GM21447 (cell line): ENCODE results near the gene NGFR.
"Not testable (repeated sequence)": the region's sequence is repeated elsewhere in the genome, so short reads cannot be mapped to it uniquely, and the experiment has no call there.

ENCODE experiments used
- ATAC-seq: cut with Tn5 transposase; IDR thresholded peaks from one replicate; pipeline ENCODE4 v1.9.1; 2021; ENCODE audit not compliant: unreplicated experiment

NGFR gene

DNA sequence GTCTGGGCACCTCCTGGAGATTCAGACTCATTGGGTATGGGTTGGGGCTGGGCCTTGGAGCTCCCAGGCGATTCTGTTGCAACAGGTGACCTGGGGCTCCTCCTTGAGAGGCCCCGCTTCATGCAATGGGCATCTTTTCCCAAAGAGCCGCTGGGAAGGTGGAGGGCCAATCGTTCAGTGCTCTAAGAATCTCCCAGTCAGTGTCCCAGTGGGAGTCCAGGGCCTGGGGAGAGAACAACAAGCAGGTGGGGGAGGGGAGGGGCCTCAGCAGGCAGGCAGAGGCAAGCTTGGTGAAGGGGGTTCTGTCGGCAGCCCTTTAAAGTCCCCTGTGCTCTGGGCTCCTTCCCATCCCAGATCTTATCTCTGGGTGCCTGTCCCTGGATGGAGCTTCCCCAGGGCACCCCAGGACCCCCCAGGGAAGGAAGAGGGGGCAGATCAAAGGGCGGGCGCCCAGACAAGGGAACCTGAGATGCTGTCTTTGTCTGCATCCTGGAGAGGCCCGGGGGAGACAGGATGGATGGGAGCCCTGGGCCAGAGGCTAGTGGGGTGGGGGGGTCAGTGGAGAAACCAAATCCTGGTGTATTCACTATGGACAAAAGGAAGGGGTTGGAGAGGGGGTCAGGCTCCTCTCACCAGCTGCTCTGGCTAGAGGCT, 50.0 kb downstream of the NGFR start:
- ATAC-seq: no peak

DNA sequence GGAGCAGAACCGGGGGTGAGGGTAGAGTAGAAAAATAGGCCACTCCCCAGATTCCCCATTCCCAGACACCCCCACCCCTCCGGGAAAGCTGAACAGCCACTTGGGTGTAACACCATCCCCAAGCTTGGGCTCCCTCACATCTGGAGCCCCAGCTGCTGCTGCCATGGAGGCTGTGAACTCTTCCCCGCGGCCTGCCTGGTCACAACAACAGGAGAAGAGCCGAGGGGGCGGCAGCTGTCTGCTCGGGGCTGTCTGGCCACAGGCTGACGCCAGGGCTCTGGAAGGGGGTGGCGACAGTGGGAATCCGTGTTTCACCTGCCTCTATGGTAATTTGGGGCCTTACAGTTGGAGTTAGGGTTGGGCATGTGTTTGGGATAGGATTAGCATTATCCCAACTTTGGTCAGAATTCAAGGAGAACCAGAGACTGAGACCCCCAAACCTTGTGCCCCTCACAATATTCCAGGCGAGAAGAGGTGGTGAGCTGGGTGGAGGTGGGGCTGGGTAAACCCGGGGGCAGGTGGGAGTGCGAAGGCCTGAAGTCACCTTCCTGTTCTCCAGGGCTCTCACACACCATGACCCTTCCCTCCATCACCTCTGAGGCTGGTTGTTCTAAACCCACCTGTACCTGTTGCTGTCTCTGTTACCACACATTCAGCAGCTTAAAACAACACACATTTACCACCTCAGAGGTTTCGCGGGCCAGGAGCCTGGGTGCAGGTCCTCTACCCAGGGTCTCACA, 50.9 kb downstream of the NGFR start:
- ATAC-seq: no peak

DNA sequence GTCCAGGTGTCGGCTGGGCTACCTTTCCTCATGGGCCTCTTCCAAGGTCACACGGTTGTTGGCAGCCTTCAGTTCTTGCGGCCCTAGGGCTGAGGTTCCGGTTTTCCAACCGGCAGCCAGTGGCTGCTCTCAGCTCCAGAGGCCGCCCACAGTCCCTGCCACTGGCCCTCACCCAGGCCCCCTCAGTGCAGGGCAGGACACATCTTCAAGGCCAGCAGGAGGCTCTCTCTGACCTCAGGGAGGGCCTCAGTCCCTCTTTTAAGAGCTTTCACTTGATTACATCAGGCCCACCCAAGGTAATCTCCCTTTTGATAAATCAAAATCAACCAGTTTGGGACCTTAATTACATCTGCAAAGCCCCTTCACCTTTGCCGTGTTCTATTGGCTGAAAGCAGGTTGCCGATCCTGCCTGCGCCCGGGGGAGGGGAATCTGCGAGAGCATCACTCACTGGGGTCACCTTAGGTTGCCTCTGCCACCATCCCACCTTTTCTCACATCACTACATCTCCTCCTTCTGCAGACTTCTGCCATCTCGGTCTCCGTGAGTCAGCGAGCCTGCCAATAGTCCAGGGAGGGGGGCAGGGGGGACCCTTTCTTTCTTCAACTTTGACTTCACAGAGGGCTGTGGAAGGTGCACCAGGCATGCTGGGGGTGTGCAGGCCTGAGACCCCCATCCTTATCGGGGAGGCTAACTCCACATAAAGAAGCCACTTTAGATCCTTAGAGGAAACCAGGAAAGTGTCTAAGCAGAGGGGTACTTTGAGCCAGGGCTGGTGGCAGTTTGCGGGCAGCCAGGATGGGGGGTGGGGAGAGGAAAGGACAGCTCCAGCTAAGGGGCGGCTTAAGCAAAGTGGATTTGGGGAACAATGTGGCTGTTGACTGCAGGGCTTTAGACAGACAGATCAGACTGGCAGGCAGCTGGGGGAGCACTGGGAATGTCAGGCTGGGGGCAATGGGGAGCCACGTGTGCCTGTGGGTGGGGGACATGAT, 51.7 kb downstream of the NGFR start:
- no peak for ATAC-seq

DNA sequence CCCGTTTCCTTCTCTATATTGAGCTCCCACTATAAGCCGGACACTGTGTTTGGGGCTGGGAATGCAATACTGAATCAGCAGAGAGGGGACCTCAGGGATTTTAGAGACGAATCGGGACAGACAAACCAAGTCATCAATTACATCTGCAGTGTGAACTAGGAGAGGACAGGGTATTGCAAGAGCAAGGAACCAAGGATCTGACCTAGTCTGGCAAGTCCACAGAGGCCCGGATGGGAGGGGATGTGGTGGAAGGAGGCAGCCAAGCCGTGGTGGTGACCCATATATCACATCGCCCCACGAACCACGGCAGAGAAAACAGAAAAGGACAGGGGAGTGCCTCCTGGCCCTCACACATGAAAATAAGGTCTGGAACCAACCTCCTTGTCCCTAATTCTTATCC, 52.5 kb downstream of the NGFR start:
- no peak for ATAC-seq

DNA sequence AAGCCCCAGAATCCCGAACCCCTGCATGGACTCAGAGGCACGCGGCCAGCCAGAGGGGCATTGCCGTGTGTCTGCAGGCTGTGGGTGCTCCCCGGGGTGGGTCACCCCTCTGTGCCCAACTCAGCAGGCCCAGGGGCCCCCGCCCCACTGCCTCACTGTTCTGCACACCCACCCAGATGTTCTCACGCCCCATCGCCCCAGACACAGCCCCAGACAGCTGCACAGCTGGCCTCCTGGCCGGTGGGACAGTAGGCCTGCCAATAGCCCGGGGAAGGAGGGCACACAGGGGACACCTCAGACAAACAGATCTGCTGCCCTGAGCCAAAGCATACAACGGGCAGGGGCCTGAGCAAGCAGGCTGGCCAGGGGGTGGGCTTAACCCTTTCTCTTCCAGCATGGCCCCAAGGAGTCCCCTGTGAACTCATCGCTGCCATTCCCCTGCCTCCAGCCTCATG, 53.0 kb downstream of the NGFR start:
- no peak for ATAC-seq

DNA sequence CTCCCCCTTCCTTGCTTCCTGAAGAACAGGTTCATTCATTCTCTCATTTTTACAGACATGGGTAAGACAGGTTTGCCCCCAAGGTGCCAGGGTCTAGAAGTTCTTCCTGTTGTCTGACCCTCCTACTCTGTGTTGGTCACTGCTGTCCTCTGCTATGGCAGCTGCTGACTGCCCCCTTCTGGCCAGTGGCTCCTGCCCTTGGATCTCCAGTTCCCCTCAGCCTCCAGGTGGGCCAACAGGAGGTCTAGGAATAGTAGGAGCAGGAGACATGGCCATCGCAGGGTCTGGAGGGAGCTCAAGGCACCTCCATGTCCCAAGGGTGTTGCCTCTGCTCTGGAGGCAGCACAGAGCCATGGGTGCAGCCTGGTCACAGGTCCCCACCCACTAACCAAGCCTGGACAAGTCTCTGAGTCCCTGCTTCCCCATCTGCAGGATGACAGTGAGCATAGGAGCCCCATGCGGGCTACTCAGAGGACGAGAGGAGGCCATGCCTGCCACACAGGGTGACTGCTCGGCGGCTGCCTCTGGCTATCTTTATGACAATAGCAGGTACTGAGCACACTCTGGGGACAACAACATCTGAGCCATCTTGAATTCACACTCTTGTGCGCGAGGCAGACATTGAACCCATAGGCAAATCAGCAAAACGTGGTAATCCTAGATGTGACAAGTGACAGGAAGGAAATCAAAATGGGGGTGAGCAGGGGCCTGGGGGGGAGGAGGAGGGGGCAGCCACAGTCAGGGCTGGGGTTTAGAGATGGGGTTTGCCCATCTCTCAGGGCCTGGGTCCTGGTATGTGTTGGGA, 53.6 kb downstream of the NGFR start:
- ATAC-seq: no peak

DNA sequence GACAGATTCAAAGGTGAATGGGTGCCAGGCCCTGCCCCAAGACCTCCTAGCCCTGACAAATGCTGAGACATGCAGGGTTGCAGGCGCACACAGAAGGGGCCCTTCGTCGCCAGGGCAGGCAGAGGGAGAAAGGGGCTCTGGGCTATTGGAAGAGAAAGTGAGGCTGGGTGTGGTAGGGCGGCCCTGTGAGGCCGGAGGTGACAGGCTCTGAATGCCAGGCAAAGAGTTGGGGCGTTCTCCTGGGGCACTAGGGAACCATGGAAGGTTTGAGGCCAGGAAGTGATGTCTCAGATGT, 54.2 kb downstream of the NGFR start:
- no peak for ATAC-seq

DNA sequence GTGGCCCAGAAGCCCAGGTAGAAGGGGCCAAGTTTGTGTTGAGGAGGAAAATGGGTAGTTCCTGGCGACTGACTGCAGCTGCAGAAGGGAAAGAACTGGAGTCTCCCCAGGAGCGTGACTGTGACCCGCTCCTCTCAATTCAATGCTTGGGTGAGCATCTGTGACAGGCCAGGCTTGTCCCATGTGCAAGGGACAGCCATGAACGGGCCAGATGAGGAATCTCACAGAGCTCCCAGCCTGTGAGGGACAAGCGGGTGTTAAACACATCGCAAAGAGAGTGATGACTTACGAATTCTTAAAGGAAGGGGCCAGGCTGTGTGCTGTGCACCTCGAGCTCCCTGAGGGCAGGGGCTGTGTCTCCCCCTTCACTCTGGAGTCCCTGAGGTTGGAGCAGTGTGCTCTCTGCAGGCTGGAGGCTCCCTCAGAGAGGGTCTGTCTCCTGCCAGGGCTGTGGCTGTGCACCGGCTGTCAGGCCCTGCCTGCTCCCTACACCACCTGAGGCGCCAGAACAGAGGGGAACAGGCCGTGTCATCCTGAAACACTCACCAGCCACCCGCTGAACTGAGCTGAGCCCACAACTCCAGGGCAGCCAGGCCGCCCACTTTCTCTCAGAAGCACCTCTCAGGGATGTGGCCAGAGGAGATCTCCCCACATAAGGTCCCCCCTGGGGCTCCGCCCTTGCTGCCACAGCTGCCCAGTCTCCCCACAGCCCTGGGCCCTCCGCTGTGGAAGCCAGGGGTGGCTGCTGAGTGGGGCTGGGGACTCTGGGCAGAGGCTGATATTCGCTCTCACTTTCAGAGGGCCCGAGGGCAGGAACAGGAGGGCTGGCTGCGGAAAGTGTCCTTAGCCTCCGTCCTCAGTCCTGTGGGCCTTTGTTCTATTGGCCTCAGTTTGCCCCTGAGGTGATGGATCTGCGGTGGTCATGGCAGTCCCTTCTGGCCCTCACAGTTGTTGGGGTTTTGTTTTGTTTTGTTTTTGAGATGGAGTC, 54.9 kb downstream of the NGFR start:
- no peak for ATAC-seq

DNA sequence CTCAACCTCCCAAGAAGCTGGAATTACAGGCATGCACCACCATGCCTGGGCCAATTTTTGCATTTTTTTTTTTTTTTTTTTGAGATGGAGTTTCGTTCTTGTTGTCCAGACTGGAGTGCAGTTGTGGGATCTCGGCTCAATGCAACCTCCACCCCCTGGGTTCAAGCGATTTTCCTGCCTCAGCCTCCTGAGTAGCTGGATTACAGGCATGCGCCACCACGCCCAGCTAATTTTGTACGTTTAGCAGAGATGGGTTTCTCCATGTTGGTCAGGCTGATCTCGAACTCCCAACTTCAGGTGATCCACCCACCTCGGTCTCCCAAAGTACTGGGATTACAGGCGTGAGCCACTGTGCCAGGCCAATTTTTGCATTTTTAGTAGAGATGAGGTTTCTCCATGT, 55.7 kb downstream of the NGFR start:
- not testable (repeated sequence) for ATAC-seq

DNA sequence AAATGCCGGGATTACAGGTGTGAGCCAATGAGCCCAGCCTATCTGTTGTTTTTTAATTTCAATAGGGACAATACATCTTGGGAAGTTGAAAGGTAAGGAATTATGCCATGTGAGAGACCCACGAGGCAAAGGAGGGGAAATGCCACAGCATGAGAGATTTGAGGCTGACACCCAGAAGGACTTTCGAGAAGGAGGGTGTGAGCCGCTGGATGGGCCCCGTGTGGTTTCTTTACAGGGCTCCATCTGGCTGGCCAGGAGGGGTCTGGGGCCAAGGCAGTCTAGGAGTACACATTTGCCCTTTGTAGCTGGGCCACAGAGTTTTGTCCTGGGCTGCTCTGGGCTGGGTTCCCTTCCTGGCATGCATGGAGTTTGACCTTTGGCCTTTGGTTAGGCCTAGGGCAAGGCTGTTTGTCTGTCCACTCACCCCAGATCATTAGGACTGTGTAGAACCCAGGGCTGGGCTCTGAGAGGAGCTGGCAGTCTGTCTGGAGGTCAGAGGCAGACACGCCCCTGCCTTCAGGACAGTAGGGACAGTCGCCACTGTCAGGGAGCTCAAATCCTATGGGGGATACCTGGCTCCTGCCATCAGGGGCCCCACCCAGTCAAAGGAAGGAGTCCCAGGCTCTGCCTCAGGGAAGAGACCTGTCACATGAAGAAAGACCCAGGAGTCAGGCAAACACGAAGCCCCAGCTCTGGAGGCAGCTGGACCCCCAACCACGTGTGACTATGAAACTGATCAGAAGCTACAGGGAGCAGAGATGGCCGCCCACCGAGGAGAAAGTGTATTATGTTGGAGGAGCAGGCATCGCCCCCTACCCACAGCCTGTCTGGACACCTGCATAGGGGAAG, 56.4 kb downstream of the NGFR start:
- ATAC-seq: no peak

DNA sequence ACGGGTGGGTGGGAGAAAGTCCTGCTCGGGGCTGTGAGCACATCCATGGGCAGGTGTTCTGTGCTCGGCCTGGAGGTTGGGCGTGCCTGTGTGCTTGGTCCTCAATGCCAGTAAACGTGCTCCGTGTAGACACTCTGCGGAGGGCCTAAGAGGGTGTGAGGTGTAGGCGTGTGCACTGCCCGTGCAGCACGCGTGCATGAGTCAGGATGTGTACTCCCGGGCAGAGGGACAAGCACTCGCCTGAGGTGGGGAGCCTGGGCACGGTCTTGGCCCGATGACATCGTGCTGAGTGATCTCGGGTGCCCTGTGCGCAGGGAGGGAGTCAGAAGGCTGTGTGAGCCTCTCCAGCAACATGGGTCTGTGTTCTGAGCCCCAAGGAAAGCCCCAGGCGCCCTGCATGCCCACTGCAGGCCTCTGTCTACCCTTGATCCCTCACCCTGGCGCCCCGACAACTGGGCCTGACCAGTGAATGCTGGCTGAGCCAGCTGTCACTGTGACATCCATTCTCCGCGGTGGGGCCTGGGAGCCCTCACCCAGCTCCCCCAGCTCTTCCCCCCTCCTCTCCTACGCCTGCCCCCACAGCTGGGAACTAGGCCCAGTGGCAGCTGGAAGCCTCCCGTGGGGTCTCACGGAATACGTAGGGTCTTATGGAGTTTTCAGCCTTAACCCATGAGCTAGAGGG, 57.1 kb downstream of the NGFR start:
- ATAC-seq: no peak

DNA sequence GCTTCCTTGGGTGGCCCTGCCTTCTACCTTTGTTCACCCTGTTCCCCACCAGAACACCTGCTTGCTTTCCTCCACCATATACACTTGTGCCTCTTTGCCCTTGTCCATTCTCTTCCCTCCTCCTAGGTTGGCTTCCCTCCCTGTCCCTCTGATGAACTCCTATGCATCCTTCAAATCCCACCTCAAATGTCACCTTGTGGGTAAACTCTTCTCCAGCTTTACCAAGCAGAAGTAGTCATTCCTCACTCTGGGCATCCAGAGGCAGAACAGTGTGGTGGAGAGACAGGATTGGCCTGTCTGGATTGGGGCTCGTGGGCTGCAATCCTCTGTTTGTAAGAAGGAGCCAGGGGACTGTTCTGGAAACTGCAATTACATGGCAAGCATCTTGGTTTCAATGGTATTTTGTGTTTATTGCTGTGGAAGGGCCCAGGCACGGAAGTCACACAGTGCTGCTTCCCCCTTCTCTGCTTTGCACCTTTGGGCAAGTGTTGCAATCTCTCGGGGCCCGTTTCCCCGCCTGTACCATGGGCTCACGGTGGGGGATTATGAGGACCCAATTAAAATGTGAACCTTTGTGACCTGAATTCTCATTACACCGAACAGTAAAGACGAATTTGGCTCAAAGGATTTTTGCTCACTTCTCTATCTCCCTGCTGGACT, 58.7 kb downstream of the NGFR start:
- no peak for ATAC-seq

DNA sequence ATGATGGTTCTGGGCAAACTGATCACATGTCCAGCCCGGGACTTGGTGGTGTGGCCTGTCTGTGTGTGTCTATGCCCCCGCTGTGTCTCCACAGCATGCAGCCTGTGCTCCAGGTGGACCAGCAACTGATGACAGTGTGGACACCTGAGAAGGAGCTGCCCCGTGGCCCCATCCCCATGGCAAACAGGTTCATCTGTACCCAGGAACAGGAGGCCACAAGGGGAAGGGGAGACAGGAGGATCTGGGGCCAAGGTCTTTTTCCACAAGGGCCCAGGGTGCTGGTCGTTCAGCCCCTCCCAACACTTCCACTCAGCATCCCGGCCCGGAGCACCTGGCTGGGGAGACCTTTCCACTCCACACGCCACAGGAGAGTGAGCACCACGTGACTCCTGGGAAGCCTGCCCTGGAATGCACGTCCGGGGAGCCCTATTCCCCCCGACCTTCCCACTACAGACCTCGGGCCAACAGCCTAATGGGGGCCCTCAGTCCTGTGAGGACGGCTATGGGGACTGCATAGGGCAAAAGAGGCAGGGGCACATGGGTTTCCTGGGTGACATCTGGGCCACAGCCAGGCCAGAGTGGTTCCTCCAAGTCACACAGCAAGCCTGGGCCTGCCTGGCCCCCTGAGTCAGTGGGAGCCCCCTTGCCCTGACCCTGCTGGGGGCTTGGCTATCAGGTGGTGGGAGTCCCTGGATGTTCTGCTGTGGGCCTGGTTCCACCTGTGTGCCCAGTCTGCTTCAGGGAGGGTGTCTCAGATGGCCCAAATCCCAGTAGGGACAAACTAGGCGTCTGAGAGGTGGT, 59.8 kb downstream of the NGFR start:
- no peak for ATAC-seq

DNA sequence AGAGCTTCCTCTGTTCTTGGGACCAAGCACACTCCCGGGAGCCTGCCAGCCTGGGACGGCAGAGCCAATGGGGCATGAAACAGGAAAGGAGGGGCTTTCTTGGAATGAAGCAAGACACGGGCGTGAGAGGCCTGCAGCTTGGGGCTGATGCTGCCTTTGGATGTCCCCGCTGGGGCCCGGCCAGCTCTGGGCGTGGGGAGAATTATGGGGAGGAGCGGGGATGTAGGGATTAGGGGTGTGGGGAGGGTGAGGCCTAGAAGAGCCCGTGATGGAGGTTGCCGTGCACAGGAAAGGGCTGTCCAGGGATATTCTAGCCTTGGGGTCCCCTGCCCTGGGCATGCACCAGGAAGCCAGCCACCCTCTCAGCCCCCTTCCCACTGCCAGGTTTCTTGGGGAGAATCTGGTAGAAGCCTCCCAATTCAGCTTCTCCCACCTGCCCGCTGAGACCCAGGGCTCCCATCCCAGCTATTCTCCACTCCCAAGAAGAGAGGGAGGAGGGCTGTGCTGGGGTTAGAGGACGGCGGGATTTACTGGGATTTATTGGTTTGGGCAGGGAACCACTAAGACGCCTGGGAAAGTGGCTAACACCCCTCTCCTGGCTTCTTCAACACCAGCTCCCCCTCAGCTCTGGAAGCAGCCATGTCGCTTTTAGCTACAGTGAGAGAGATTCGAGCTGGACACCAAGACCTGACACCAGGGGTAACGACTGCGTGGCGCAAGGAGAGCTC, 60.6 kb downstream of the NGFR start:
- no peak for ATAC-seq

DNA sequence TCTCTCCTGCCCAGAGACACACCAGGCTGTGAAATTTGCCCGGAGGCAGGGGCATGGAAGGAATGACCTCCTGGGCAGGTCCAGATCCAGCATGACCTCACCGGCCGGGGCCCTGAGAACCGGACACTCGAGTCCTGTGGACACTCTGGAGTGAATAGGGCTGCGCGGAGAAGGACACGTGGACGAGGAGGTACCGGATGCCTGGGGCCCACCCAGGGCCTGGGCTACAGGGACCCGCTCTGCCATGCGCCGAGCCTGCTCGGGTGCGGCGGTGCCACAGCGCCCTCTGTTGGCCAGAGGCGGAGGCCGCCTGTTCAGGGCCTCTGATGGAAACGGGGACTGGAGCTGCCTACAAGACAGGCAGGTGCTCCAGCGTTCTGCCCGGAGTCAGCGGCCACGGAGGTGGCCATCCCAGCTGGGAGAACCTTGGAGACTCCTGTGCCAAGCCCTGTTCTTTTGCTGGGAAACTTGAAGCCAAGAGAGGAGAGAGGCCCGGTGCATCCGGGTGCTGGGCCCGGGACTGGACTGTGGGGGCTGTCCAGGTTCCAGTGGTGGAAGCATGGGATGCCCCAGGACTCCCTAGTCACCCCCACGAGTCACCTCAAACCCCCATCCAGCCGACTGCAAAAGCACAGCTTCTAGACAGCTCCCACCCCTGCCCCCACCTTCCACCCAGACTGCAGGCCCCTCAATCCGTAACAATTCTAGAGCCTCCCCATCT, 61.3 kb downstream of the NGFR start:
- ATAC-seq: no peak
